ENCODE data around the gene SSPN. TPM values are rescaled to one million over a fixed set of nuclear protein-coding genes. Genes with fewer than 3 reads are reported as not detected.

SSPN gene
- total and polyA plus RNA-seq, 2 experiments from 2014 or later: 1.1 to 2.3 TPM

- Mint-ChIP-seq H3K4me1 (no peaks in the 10 kb centered on the region), H3K27ac (no peak overlapping the region), H3K9me3 (peaks cover 15% of the 10 kb centered on the region), H3K27me3 (ENCODE audit: insufficient read depth, low read depth, poor library complexity) (peaks cover 7% of the 10 kb centered on the region), H3K4me3 (no peak overlapping the region), H3K36me3 (ENCODE audit: low read depth) (peaks cover 9% of the 10 kb centered on the region)
- TF ChIP-seq EZH2 (IDR thresholded peaks at IDR 0.05; ENCODE audit: low read depth, unreplicated experiment) (no peak), POLR2AphosphoS5 (IDR thresholded peaks at IDR 0.05; ENCODE audit: low read depth) (no peak), CTCF (conservative IDR thresholded peaks at IDR 0.05; ENCODE audit: low read depth in 2 of 2) (no peak), EZH2phosphoT487 (IDR thresholded peaks at IDR 0.05; ENCODE audit: unreplicated experiment) (no peak), ZNF331 (CRISPR knock-in tag; IDR thresholded peaks at IDR 0.05; ENCODE audit: low read depth) (no peak), CREB1 (CRISPR knock-in tag; IDR thresholded peaks at IDR 0.05; ENCODE audit: low read depth) (no peak), JUNB (IDR thresholded peaks at IDR 0.05; ENCODE audit: unreplicated experiment) (no peak), ZNF114 (CRISPR knock-in tag; IDR thresholded peaks at IDR 0.05) (no peak), REST (IDR thresholded peaks at IDR 0.05; ENCODE audit: unreplicated experiment) (no peak), STAT1 (IDR thresholded peaks at IDR 0.05; ENCODE audit: unreplicated experiment) (no peak), NANOG (IDR thresholded peaks at IDR 0.05; ENCODE audit: borderline replicate concordance) (no peak)
- ATAC-seq: no peak
- Histone ChIP-seq H3K4me2 (no peak overlapping the region), H3K36me3 (ENCODE audit: insufficient read depth) (no peaks in the 10 kb centered on the region), H4K20me1 (replicated peaks; ENCODE audit: insufficient read depth) (no peaks in the 10 kb centered on the region), H3F3A (replicated peaks; ENCODE audit: low read depth) (no peaks in the 10 kb centered on the region), H3K27ac (ENCODE audit: low read depth) (no peak overlapping the region), H2AFZ (no peak overlapping the region), H3K27me3 (ENCODE audit: insufficient read depth) (no peaks in the 10 kb centered on the region), H3K4me1 (ENCODE audit: insufficient read depth) (no peaks in the 10 kb centered on the region), H3K79me2 (replicated peaks; ENCODE audit: insufficient read depth) (no peaks in the 10 kb centered on the region), H3K9me2 (ENCODE audit: insufficient read depth) (no peaks in the 10 kb centered on the region), H3K4me3 (no peak overlapping the region)
- no peak for DNase-seq (ENCODE audit: low spot score)
Observed at GRCh38 chr12:26247873-26248272, 52.5 kb downstream of the SSPN start.

GRCh38 chr12:26250801-26251200, 55.4 kb downstream of the SSPN start:
- Histone ChIP-seq H3K4me1 (ENCODE audit: insufficient read depth) (no peaks in the 10 kb centered on the region), H3F3A (replicated peaks; ENCODE audit: low read depth) (no peaks in the 10 kb centered on the region), H3K9me2 (ENCODE audit: insufficient read depth) (no peaks in the 10 kb centered on the region), H3K4me3 (no peak overlapping the region), H3K79me2 (replicated peaks; ENCODE audit: insufficient read depth) (no peaks in the 10 kb centered on the region), H4K20me1 (replicated peaks; ENCODE audit: insufficient read depth) (no peaks in the 10 kb centered on the region), H2AFZ (no peak overlapping the region), H3K36me3 (ENCODE audit: insufficient read depth) (no peaks in the 10 kb centered on the region), H3K4me2 (no peak overlapping the region), H3K27ac (ENCODE audit: low read depth) (no peak overlapping the region), H3K27me3 (ENCODE audit: insufficient read depth) (no peaks in the 10 kb centered on the region)
- Mint-ChIP-seq H3K36me3 (ENCODE audit: low read depth) (peaks cover 14% of the 10 kb centered on the region), H3K27ac (no peak overlapping the region), H3K4me1 (no peaks in the 10 kb centered on the region), H3K27me3 (ENCODE audit: insufficient read depth, low read depth, poor library complexity) (peaks cover 7% of the 10 kb centered on the region), H3K4me3 (no peak overlapping the region), H3K9me3 (peaks cover 21% of the 10 kb centered on the region)
- no peak for TF ChIP-seq ETS1 (IDR thresholded peaks at IDR 0.05)
- no peak for TF ChIP-seq ZNF331 (CRISPR knock-in tag; IDR thresholded peaks at IDR 0.05; ENCODE audit: low read depth)
- TF ChIP-seq STAT1 (IDR thresholded peaks at IDR 0.05; ENCODE audit: unreplicated experiment): no peak
- TF ChIP-seq NANOG (IDR thresholded peaks at IDR 0.05; ENCODE audit: borderline replicate concordance): no peak
- TF ChIP-seq EZH2phosphoT487 (IDR thresholded peaks at IDR 0.05; ENCODE audit: unreplicated experiment): no peak
- ATAC-seq: no peak
- DNase-seq (ENCODE audit: low spot score): no peak
